ENCODE measurements around the gene TAF1B. TPM values are rescaled to one million over a fixed set of nuclear protein-coding genes. Genes with fewer than 3 reads are reported as not detected.

Gene TAF1B
- total RNA-seq, 2 donors from 2014 or later, result 8.8 to 13.0 TPM

DNA sequence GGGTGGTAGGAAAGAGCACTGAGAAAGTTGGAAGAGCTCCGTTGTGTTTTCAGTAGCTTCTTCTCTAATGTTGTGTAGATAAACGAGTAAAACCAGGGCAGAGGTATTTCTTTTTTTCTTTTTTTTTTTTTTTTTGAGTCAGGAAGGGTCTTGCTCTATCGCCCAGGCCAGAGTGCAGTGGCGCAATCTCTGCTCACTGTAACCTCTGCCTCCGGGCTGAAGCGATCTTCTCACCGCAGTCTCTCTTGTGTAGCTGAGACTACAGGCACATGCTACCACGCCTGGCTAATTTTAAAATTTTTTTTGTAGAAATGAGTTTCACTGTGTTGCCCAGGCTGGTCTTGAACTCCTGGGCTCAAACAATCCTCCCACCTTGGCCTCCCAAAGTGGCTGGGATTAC, 114.8 kb downstream of the TAF1B start:
- Histone ChIP-seq H3K9ac (ENCODE audit: low read depth in 2 of 2, low read length in 2 of 2) (no peak overlapping the region), H3K4me1 (no peaks in the 10 kb centered on the region), H3K4me3 (no peak overlapping the region), H3K9me3 (no peaks in the 10 kb centered on the region), H3K27me3 (no peaks in the 10 kb centered on the region), H3K36me3 (no peaks in the 10 kb centered on the region), H3K27ac (no peak overlapping the region)
- intact Hi-C loops (cut with DNase I), result loop anchor here (10.0 kb wide), 1 partner anchor 143 kb away; no protein-coding TSS in a partner anchor
- TF ChIP-seq, protein P1, sequence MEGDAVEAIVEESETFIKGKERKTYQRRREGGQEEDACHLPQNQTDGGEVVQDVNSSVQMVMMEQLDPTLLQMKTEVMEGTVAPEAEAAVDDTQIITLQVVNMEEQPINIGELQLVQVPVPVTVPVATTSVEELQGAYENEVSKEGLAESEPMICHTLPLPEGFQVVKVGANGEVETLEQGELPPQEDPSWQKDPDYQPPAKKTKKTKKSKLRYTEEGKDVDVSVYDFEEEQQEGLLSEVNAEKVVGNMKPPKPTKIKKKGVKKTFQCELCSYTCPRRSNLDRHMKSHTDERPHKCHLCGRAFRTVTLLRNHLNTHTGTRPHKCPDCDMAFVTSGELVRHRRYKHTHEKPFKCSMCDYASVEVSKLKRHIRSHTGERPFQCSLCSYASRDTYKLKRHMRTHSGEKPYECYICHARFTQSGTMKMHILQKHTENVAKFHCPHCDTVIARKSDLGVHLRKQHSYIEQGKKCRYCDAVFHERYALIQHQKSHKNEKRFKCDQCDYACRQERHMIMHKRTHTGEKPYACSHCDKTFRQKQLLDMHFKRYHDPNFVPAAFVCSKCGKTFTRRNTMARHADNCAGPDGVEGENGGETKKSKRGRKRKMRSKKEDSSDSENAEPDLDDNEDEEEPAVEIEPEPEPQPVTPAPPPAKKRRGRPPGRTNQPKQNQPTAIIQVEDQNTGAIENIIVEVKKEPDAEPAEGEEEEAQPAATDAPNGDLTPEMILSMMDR (IDR thresholded peaks at IDR 0.05), result no peak
- DNase-seq, result no peak

DNA sequence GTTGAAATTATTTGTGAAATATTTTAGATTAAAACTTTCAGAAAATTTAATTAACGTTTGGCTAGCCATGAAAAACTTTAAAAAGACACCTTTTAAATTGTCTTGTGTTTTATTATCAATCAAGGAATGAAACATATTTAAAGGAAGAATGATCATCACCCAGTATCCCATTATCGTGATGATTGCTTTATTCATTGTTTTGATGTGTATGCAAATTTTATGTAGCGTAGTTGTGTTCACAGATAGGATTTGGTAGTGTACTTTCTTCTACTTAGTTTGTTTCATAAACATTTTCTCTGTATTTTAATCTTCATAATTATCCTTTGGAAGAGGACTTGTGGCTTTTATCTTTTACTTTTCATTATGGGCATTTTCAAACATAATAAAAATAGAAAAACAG, 116.0 kb downstream of the TAF1B start:
- no peak for DNase-seq
- intact Hi-C loops (cut with DNase I), result loop anchor here (10.0 kb wide), 1 partner anchor 144 kb away; no protein-coding TSS in a partner anchor
- Histone ChIP-seq H3K4me1 (no peaks in the 10 kb centered on the region), H3K27ac (no peak overlapping the region), H3K9me3 (no peaks in the 10 kb centered on the region), H3K27me3 (no peaks in the 10 kb centered on the region), H3K36me3 (no peaks in the 10 kb centered on the region), H3K4me3 (no peak overlapping the region), H3K9ac (ENCODE audit: low read depth in 2 of 2, low read length in 2 of 2) (no peak overlapping the region)
- TF ChIP-seq, protein P1 (IDR thresholded peaks at IDR 0.05), result no peak

DNA sequence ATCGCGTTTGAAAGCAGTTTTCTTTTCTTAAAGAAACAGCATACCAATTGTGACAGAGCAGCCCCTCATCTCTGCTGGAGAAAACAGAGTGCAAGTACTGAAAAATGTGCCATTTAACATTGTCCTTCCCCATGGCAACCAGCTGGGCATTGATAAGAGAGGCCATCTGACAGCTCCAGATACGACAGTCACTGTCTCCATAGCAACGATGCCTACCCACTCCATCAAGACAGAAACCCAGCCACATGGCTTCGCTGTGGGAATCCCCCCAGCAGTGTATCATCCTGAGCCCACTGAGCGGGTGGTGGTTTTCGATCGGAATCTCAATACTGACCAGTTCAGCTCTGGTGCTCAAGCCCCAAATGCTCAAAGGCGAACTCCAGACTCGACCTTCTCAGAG, 117.7 kb downstream of the TAF1B start:
- no peak overlapping the region for H3K4me3 ChIP-seq
- no peaks in the 10 kb centered on the region for H3K36me3 ChIP-seq
- no peaks in the 10 kb centered on the region for H3K4me1 ChIP-seq
- H3K9me3 ChIP-seq, result no peaks in the 10 kb centered on the region
- no peak overlapping the region for H3K9ac ChIP-seq (ENCODE audit: low read depth in 2 of 2, low read length in 2 of 2)
- TF ChIP-seq, protein P1 (IDR thresholded peaks at IDR 0.05), result no peak
- no peaks in the 10 kb centered on the region for H3K27me3 ChIP-seq
- no peak overlapping the region for H3K27ac ChIP-seq
- intact Hi-C loops (cut with DNase I), result no loop called here
- DNase-seq, result no peak

DNA sequence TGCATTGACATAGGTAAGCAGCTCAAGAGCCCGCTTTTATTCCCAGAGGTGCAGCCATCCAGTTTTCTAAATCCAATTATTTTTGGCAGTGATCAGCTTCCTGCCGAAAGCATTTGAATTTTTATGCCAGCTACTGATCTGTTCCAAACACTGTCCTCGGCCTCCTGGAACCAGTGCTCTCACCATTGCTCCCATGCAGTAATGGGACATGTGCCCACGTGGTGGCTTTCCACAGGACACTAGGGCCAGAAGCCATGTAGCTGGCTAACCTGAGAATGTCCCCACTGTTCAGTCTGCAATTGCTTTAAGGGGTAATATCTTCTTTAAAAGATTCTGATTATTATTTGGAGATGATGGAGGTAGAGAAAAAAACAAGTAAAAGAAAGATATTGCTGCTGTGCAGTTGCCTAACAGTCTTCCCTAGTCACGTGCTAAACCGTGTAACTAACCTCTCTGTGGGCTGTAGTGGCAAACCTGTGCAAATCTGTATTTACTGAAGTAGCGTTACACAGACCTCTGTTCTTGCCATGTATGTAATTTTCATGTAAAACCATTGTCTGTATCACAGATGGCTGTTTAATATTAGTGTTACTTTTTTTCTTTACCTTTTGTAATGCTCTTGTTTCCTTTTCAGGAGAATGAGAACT, 121.2 kb downstream of the TAF1B start:
- DNase-seq, result no peak
- Histone ChIP-seq H3K9ac (ENCODE audit: low read depth in 2 of 2, low read length in 2 of 2) (no peak overlapping the region), H3K9me3 (no peaks in the 10 kb centered on the region), H3K4me1 (no peaks in the 10 kb centered on the region), H3K36me3 (no peaks in the 10 kb centered on the region), H3K27ac (no peak overlapping the region), H3K27me3 (no peaks in the 10 kb centered on the region), H3K4me3 (no peak overlapping the region)
- TF ChIP-seq, protein P1 (IDR thresholded peaks at IDR 0.05), result no peak
- intact Hi-C loops (cut with DNase I), result no loop called here

DNA sequence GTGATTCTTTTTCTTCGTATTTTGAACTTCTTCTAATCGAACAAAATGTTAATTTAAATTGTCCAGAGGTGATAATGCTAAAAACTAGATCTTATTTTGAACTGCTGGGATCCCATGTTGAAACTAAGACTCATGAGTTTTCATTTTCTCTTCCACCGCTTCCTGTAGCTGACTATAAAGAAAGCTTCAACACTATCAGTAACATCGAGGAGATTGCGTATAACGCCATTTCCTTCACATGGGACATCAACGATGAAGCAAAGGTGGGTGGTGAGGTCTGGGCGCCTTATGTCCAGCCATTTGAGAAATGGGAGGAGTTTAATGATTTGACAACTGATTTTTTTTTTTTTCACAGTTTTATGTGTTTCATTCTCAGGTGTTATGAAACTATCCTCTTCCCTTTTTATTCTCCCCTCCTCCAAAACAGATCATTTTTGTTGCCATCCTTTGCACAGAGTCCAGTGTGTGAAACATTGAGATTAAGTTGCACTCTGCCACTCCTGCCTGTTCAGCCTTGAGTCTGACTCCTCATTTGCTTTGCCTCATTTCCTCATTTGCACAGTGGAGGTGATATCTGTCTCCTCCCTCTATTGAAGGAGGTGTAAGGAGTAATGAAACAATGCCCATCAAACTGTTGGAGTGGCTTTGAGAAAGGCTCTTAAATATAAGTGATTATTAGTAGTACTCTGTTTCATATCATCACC, 122.0 kb downstream of the TAF1B start:
- Histone ChIP-seq H3K4me3 (no peak overlapping the region), H3K9me3 (no peaks in the 10 kb centered on the region), H3K9ac (ENCODE audit: low read depth in 2 of 2, low read length in 2 of 2) (no peak overlapping the region), H3K4me1 (no peaks in the 10 kb centered on the region), H3K36me3 (no peaks in the 10 kb centered on the region), H3K27ac (no peak overlapping the region), H3K27me3 (no peaks in the 10 kb centered on the region)
- DNase-seq, result no peak
- intact Hi-C loops (cut with DNase I), result no loop called here
- TF ChIP-seq, protein P1 (IDR thresholded peaks at IDR 0.05), result no peak
